ENCODE data around the gene E2F1. TPM values are rescaled to one million over a fixed set of nuclear protein-coding genes. Genes with fewer than 3 reads are reported as not detected.

The E2F1 gene
- total RNA-seq, 1 donor from 2014 or later, result 3.9 TPM

DNA sequence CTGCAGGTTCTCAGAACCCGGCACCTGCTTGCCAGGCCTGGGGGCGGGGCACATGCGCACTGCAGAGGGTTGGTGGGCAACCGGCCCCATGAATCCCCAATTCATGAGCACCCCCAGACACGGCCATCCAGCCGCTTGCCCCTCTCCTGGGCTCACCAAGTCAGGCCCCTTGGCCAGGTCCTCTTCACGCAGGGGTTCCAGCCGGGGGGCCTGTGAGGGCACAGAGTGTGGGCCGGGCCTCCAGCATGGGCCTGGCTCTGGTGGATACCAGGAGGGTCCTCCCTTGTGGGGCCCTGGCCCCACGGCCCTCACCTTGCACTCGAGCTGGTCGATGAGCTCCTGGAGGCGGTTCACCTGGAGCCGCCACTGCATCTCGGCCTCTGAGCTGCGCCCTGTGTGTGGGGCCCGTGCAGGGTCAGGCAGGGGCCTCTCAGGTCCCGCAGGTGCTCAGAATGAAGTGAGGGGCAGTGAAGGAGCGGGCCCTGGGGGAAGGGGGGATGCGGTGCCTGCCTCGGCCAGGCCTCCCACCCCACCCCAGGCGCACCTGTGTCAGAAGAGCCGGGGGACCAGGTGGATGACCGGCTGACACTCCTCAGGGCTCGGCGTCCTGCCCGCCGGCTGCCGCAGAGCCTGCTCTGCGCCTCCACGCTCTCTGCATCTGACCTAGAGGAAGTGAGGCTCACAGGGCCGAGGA lies 26.7 kb downstream of the E2F1 start:
- intact Hi-C loops (cut with DNase I), result no loop called here
- DNase-seq, result peak; percentile 37

DNA sequence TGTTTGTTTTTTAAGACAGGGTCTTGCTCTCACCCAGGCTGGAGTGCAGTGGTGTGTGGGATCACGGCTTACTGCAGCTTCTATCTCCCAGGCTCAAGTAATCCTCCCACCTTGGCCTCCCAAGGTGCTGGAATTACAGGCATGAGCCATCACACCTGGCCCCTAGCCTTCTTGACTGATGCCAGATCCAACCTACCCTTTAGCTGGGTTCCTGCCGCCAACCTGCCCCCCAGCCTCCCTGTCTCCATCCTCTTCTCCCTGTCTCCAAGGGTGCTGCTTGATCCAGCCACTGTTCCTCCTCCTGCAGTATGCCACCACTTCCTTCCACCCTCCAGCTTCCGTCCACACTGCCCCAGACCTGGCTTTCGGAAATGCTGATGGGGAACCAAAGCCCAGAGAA lies 27.3 kb downstream of the E2F1 start:
- Histone ChIP-seq H3K4me3 (no peak overlapping the region), H3K36me3 (peaks cover 24% of the 10 kb centered on the region), H3K9me3 (no peaks in the 10 kb centered on the region), H3K27ac (no peak overlapping the region), H3K27me3 (ENCODE audit: low read depth) (no peaks in the 10 kb centered on the region), H3K4me1 (peaks cover 10% of the 10 kb centered on the region)
- TF ChIP-seq, protein P1, sequence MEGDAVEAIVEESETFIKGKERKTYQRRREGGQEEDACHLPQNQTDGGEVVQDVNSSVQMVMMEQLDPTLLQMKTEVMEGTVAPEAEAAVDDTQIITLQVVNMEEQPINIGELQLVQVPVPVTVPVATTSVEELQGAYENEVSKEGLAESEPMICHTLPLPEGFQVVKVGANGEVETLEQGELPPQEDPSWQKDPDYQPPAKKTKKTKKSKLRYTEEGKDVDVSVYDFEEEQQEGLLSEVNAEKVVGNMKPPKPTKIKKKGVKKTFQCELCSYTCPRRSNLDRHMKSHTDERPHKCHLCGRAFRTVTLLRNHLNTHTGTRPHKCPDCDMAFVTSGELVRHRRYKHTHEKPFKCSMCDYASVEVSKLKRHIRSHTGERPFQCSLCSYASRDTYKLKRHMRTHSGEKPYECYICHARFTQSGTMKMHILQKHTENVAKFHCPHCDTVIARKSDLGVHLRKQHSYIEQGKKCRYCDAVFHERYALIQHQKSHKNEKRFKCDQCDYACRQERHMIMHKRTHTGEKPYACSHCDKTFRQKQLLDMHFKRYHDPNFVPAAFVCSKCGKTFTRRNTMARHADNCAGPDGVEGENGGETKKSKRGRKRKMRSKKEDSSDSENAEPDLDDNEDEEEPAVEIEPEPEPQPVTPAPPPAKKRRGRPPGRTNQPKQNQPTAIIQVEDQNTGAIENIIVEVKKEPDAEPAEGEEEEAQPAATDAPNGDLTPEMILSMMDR (IDR thresholded peaks at IDR 0.05), result no peak
- no peak for ATAC-seq
- DNase-seq, result peak; percentile 14
- intact Hi-C loops (cut with DNase I), result no loop called here

More for the DNA sequence above, 26.7 kb downstream of the E2F1 start:
- peaks cover 24% of the 10 kb centered on the region for H3K36me3 ChIP-seq
- no peaks in the 10 kb centered on the region for H3K27me3 ChIP-seq (ENCODE audit: low read depth)
- TF ChIP-seq, protein P1 (IDR thresholded peaks at IDR 0.05), result no peak
- no peak overlapping the region for H3K27ac ChIP-seq
- no peak for ATAC-seq
- H3K4me3 ChIP-seq, result no peak overlapping the region
- no peaks in the 10 kb centered on the region for H3K9me3 ChIP-seq
- H3K4me1 ChIP-seq, result peaks cover 16% of the 10 kb centered on the region

DNA sequence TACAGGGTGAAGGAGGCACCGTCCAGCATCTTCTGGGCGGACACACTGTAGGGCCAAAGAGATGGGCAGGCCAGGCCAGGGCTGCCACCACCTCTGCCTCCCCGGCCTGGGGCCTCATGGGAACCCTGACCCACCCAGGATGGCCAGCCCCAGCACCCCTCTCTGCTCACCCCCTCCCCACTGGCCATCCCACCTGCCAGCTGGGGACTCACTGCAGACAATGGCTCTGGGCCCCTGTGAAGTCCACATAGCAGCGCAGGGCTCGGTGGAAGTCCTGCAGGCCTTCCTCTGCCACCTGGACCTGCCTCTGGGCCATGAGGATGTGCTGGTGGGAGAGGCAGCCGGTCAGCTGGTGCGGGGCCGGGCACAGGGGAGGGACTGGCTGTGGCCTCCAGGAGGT lies 27.7 kb downstream of the E2F1 start:
- TF ChIP-seq, protein P1 (IDR thresholded peaks at IDR 0.05), result no peak
- Histone ChIP-seq H3K27me3 (ENCODE audit: low read depth) (no peaks in the 10 kb centered on the region), H3K27ac (no peak overlapping the region), H3K4me3 (no peak overlapping the region), H3K36me3 (peaks cover 24% of the 10 kb centered on the region), H3K4me1 (peaks cover 13% of the 10 kb centered on the region), H3K9me3 (no peaks in the 10 kb centered on the region)
- DNase-seq, result no peak
- no peak for ATAC-seq
- intact Hi-C loops (cut with DNase I), result no loop called here

DNA sequence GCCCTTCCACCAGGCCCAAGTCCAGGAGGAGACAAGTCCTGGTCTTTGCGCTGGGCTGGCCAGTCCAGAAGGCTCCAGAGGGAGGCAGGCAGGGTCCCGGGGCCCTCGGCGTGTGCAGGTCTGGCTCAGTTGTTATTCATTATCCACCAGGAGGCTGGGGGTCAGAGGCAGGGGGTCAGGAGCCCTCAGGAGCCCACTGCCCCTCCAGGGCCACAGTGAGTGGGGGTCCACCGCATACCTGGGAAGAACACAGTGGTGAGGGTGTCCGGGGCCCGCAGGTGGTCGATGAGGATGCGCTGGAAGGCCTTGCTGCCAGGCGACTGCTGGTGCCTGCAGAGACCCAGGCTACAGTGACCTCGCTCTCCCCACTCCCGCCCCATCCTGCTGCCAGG lies 28.5 kb downstream of the E2F1 start:
- no peak overlapping the region for H3K4me3 ChIP-seq
- DNase-seq, result no peak
- H3K9me3 ChIP-seq, result no peaks in the 10 kb centered on the region
- no peak overlapping the region for H3K27ac ChIP-seq
- no peaks in the 10 kb centered on the region for H3K27me3 ChIP-seq (ENCODE audit: low read depth)
- ATAC-seq, result no peak
- TF ChIP-seq, protein P1 (IDR thresholded peaks at IDR 0.05), result no peak
- H3K4me1 ChIP-seq, result peaks cover 15% of the 10 kb centered on the region
- intact Hi-C loops (cut with DNase I), result no loop called here
- H3K36me3 ChIP-seq, result peaks cover 24% of the 10 kb centered on the region

DNA sequence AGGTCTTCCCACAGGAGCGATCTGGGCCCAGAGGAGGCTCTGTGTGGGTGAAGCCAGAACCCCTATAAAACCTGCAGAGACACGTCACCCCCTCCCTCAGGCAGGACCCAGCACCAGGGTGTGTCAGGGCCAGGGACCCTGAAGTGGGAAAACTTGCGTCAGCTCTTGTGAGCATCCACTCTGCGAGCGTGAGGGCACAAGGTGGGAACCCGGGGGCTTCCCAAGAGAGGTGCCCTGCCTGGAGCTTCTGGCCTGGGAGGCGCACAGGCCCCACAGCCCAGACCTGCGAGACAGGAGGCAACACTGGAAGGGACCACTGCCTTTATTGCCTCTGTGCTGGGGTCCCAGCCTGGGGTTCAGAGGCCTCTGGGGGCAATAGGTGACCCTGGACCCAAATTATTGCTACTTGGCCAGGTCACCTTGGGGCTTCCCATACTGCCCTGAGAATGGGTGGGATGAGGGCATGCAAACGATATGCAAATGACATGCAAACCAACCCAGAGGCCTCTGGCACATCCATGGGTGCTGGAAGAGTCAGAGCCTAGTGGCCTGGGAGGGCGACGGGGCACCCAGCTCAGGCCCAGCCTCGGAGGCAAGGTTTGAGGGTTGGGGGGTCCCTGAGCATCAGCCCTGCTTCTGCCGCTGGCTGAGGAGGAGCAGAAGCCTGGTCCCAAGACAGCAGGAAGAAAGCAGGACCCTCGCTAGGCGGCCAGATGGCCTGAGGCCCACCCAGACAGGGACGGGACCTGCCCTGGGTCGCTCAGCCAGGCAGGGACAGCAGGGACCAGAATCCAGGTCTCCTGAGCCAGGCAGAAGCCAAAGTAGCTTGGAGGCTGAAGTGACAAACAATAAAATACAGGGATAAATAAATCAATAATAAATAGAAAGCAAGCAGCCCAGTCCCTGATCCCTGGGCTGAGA lies 29.1 kb downstream of the E2F1 start:
- H3K4me3 ChIP-seq, result no peak overlapping the region
- H3K9me3 ChIP-seq, result no peaks in the 10 kb centered on the region
- no peaks in the 10 kb centered on the region for H3K27me3 ChIP-seq (ENCODE audit: low read depth)
- H3K36me3 ChIP-seq, result peaks cover 24% of the 10 kb centered on the region
- H3K4me1 ChIP-seq, result peaks cover 11% of the 10 kb centered on the region
- DNase-seq (peak; percentile 41), ATAC-seq (no peak)
- H3K27ac ChIP-seq, result no peak overlapping the region
- TF ChIP-seq, protein P1 (IDR thresholded peaks at IDR 0.05), result no peak
- intact Hi-C loops (cut with DNase I), result no loop called here

All from lower lobe of right lung (tissue), 2 donors.